Chondrocyte (in vitro differentiated cells): ENCODE results near the gene SIT1. TPM values are rescaled to one million over a fixed set of nuclear protein-coding genes. Genes with fewer than 3 reads are reported as not detected.

Experiments
- DNase-seq: peaks from one replicate; pipeline ENCODE4 v3.0.0; 2021; ENCODE audit warnings: mixed read lengths, low spot score
- H3K27ac Mint-ChIP-seq: one replicate; pipeline ENCODE4 v1.8.0; 2021; ENCODE audit warnings: mild to moderate bottlenecking, moderate library complexity, mixed read lengths; ENCODE audit not compliant: unreplicated experiment
- H3K27me3 Mint-ChIP-seq: 2 replicates; pipeline ENCODE4 v1.8.0; 2021; ENCODE audit warnings: low read depth, mixed read lengths
- H3K36me3 Mint-ChIP-seq: 2 replicates; pipeline ENCODE4 v1.8.0; 2021; ENCODE audit warnings: low read depth, mixed read lengths
- H3K4me1 Mint-ChIP-seq: 2 replicates; pipeline ENCODE4 v1.8.0; 2021; ENCODE audit warnings: low read depth, mild to moderate bottlenecking, mixed read lengths
- H3K4me3 Mint-ChIP-seq: one replicate; pipeline ENCODE4 v1.8.0; 2021; ENCODE audit warnings: mild to moderate bottlenecking, moderate library complexity, mixed read lengths; ENCODE audit not compliant: unreplicated experiment
- H3K9me3 Mint-ChIP-seq: 2 replicates; pipeline ENCODE4 v1.8.0; 2021; ENCODE audit warnings: low read depth, mixed read lengths
- total RNA-seq: library from RNA; stranded (reverse); gene quantifications from 3 replicates; pipeline ENCODE4 v1.2.1, GENCODE V29; 2021
- TF ChIP-seq, protein P1 (sequence below): fragments of 200-600 bp; sonication (generic); IDR thresholded peaks from 2 replicates; pipeline ENCODE4 v1.5.0; 2021; ENCODE audit warnings: antibody characterized with exemption, mild to moderate bottlenecking, moderate library complexity

Gene SIT1
- total RNA-seq, 1 donor from 2014 or later, result not detected

DNA sequence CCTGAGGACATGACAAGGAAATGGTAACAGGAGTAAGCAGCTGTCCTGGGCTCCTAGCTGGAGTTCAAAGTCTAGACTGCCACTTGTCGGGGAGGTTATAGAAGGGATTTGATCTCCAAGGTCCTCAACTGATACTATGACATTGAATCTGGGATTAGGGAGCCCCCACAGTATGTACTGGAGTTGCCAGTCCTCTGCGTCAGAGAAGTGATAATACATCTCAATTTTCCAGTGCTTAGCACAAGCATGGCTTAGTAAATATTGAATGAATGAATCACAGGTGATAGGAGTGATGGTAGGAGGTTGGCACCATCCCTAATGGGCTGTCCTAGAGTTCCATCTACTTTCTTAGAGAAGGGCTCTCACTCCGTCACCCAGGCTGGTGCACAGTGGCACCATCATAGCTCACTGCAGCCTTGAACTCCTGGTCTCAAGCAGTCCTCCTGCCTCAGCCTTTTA, 45.2 kb upstream of the SIT1 start:
- peaks cover 19% of the 10 kb centered on the region for H3K36me3 Mint-ChIP-seq
- no peaks in the 10 kb centered on the region for H3K27me3 Mint-ChIP-seq
- TF ChIP-seq, protein P1, sequence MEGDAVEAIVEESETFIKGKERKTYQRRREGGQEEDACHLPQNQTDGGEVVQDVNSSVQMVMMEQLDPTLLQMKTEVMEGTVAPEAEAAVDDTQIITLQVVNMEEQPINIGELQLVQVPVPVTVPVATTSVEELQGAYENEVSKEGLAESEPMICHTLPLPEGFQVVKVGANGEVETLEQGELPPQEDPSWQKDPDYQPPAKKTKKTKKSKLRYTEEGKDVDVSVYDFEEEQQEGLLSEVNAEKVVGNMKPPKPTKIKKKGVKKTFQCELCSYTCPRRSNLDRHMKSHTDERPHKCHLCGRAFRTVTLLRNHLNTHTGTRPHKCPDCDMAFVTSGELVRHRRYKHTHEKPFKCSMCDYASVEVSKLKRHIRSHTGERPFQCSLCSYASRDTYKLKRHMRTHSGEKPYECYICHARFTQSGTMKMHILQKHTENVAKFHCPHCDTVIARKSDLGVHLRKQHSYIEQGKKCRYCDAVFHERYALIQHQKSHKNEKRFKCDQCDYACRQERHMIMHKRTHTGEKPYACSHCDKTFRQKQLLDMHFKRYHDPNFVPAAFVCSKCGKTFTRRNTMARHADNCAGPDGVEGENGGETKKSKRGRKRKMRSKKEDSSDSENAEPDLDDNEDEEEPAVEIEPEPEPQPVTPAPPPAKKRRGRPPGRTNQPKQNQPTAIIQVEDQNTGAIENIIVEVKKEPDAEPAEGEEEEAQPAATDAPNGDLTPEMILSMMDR, result no peak
- peak overlapping the region; percentile 86 for H3K27ac Mint-ChIP-seq
- peaks cover 43% of the 10 kb centered on the region for H3K4me1 Mint-ChIP-seq
- DNase-seq, result no peak
- H3K4me3 Mint-ChIP-seq, result no peak overlapping the region
- H3K9me3 Mint-ChIP-seq, result no peaks in the 10 kb centered on the region

DNA sequence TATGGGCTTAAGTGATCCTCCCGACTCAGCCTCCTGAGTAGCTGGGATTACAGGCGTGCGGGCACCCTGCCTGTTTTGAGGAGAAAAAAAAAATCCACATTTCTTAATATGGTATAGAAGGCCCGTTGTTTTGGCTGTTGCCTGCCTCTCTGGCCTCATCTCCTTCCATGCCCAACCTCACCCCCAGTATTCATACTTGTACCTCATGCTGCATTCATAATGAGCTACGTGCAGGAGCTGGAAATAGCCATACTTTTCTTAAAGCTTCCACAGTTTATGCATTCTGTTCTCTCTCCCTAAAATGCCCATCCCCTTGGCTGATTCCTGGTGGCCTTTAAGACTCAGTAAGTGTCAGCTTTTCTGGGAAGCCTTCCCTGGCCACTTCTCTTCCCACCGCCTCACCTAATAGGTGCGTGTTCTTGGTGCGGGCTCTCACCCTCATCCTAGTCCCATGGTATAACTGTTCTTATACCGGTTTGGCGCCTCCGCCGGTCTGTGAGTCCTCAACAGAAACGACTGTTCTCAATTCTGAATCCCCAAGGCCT, 41.1 kb upstream of the SIT1 start:
- peak overlapping the region; percentile 76 for H3K4me3 Mint-ChIP-seq
- H3K36me3 Mint-ChIP-seq, result peaks cover 15% of the 10 kb centered on the region
- TF ChIP-seq, protein P1, result peak; percentile 21
- H3K27ac Mint-ChIP-seq, result peak overlapping the region; percentile 98
- H3K9me3 Mint-ChIP-seq, result no peaks in the 10 kb centered on the region
- no peak for DNase-seq
- no peaks in the 10 kb centered on the region for H3K27me3 Mint-ChIP-seq
- peaks cover 53% of the 10 kb centered on the region for H3K4me1 Mint-ChIP-seq

DNA sequence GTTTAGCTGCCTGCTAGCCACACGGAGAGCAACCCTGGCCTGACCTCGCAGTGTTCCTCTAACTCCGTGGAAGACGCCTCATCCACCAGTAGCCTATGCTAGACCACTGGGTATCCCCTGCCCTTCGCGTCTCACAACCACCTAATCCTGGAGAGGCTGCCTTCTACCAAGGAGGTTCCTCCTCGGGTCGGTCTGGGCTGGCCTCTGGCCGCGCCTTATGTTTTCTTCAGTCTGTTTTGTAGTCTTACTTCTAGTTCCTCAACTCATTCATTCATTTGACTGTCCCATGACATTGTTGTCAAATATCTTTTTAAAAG, 40.6 kb upstream of the SIT1 start:
- TF ChIP-seq, protein P1, result no peak
- Mint-ChIP-seq H3K4me3 (peak overlapping the region; percentile 76), H3K9me3 (no peaks in the 10 kb centered on the region), H3K36me3 (peaks cover 16% of the 10 kb centered on the region), H3K27me3 (no peaks in the 10 kb centered on the region), H3K27ac (peak overlapping the region; percentile 98), H3K4me1 (peaks cover 53% of the 10 kb centered on the region)
- no peak for DNase-seq

DNA sequence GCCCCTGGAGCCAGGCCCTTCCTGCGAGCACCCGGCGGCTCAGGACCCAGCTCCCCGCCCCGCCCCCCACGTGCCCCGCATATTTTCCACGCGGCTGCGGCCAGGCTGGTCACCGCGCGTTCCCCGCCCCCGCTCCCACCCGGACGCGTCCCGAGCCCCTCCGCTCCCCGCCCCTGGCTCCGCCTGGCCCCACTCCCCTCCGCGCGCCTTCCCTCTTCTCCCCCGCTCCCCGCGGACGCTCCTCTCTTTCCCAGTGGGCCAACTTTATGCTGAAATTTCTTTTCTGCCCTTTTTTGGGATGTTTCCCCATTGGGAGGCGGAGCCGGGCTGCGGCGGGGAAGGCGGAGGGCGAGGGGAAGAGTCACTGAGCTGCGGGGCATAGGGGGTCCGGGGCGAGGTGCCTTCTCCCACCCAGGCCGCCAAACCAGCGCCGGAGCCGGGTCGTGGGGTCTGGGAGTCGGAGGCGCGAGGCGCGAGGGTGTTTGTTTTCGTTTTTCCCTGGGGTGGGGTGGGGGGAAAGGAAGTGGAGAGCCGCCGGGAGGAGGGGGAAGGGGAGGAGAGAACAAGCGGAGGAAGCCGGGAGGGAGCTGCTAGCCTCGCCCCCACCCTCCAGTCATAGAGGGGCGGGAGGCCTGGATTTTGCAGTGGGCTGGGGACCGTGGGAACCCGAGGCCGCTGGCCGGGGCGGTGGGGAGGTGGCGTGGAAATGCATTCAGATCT, 40.0 kb upstream of the SIT1 start:
- TF ChIP-seq, protein P1, result no peak
- Mint-ChIP-seq H3K27ac (peak overlapping the region; percentile 98), H3K27me3 (no peaks in the 10 kb centered on the region), H3K36me3 (peaks cover 18% of the 10 kb centered on the region), H3K4me1 (peaks cover 52% of the 10 kb centered on the region), H3K4me3 (peak overlapping the region; percentile 99), H3K9me3 (no peaks in the 10 kb centered on the region)
- DNase-seq, result peak; percentile 92

- TF ChIP-seq, protein P1, result no peak
- H3K27me3 Mint-ChIP-seq, result no peaks in the 10 kb centered on the region
- H3K4me3 Mint-ChIP-seq, result peak overlapping the region; percentile 99
- H3K9me3 Mint-ChIP-seq, result no peaks in the 10 kb centered on the region
- H3K27ac Mint-ChIP-seq, result peak overlapping the region; percentile 91
- H3K4me1 Mint-ChIP-seq, result peaks cover 55% of the 10 kb centered on the region
- peaks cover 22% of the 10 kb centered on the region for H3K36me3 Mint-ChIP-seq
- no peak for DNase-seq
Observed at GRCh38 chr9:35690294-35690613, 39.5 kb upstream of the SIT1 start.
